Adrenal gland (tissue), 12 donors: Measurements from ENCODE around the gene AKAP1. TPM values are rescaled to one million over a fixed set of nuclear protein-coding genes. Genes with fewer than 3 reads are reported as not detected.

ENCODE experiments used
- DNase-seq, 7 donors: peaks; one replicate each; pipeline ENCODE4 v3.0.0-alpha.2; 2019 to 2020
- H3K27ac ChIP-seq, 5 donors: fragments of 200-600 bp; sonication (generic) in 4 of 5; 1 replicate in 3 of 5; 2 replicates in 2 of 5; pipeline versions ENCODE4 v1.5.1 to v1.8.0; 2016 to 2020; ENCODE audit warnings: mild to moderate bottlenecking in 1 of 5
- H3K27me3 ChIP-seq: fragments of 200-600 bp; 2 replicates; pipeline ENCODE4 v1.8.0; 2021
- H3K36me3 ChIP-seq, 2 donors: fragments of 200-600 bp; replicated peaks in 1 of 2; 1 replicate in 1 of 2; 2 replicates in 1 of 2; pipeline versions ENCODE4 v1.5.1 to v1.8.0; 2018 to 2022
- H3K4me1 ChIP-seq, 2 donors: fragments of 200-600 bp; replicated peaks in 1 of 2; 1 replicate in 1 of 2; 2 replicates in 1 of 2; pipeline versions ENCODE4 v1.5.1 to v1.8.0; 2018 to 2021
- H3K4me3 ChIP-seq, 4 donors: fragments of 200-600 bp; sonication (generic) in 3 of 4; one replicate each; pipeline ENCODE4 v1.5.1; 2016 to 2018
- H3K9me3 ChIP-seq, 3 donors: fragments of 200-600 bp; sonication (generic) in 1 of 3; replicated peaks in 1 of 3; 1 replicate in 2 of 3; 2 replicates in 1 of 3; pipeline versions ENCODE4 v1.5.1 to v1.8.0; 2016 to 2021
- POLR2A ChIP-seq, 2 donors: fragments of 450-650 bp; IDR thresholded peaks; one replicate each; pipeline ENCODE4 v1.6.1; 2017; ENCODE audit warnings: antibody characterized with exemption in 2 of 2, mild to moderate bottlenecking in 2 of 2, moderate library complexity in 1 of 2
- WGBS, 4 donors: extraction: QIAGEN DNeasy Blood & Tissue Kit in 2 of 4; methylation state at CpG; one replicate each; pipeline versions ENCODE4 v1.1.5 to v1.1.7; 2013 to 2017; 5-methylcytosine and 5-hydroxymethylcytosine counted together
- intact Hi-C, 2 donors: fragments of 100-400 bp; cut with DNase I; formaldehyde crosslinking; loops; one replicate each; pipeline versions ENCODE4 v1.14.1 to v1.15.0; 2022 to 2023
- polyA plus RNA-seq, 3 donors: library from polyadenylated mRNA; stranded (reverse); fragments of 200-250 nt in 2 of 3; fragments of 350-450 nt in 1 of 3; fragmentation: Illumina TruSeq in 1 of 3; extraction: RNeasy Lipid Tissue Mini Kit (QIAGEN cat#74804) in 1 of 3; gene quantifications; one replicate each; pipeline ENCODE4 v1.2.3, GENCODE V29; 2013 to 2014
- total RNA-seq, 9 donors: library from RNA; depleted of rRNA in 4 of 9; stranded (reverse); fragments of >200 nt in 4 of 9; fragments of 120-200 nt in 1 of 9; fragmentation: NEBNext Ultra II Directional in 1 of 9; extraction: Animal tissue kit (Norgen Biotek cat#: 25700) in 1 of 9; gene quantifications; one replicate each; pipeline versions ENCODE4 v1.1.0 to v1.2.4, GENCODE V29; 2013 to 2023
- TF ChIP-seq, protein P1 (sequence below), 6 experiments: fragments of 450-650 bp in 4 of 6; fragments of 200-600 bp in 2 of 6; sonication (generic) in 1 of 6; IDR thresholded peaks; 1 replicate in 5 of 6; 2 replicates in 1 of 6; pipeline versions ENCODE4 v1.5.1 to v1.8.0; 2016 to 2021; ENCODE audit warnings: antibody characterized with exemption in 6 of 6, mild to moderate bottlenecking in 2 of 6, moderate library complexity in 1 of 6
- donor health status: healthy with polysubstance abuse.
- donor health status: Bipolar disorder and iron deficiency.
- donor health status: DM: yes; HTN: yes; CAD: no.
- donor health status: DM: no; HTN: no; CAD: no.
- donor health status: DM: no; HTN: no; CAD: no.
- donor health status: DM: yes; HTN: yes; CAD: no.

Gene AKAP1
- total and polyA plus RNA-seq, 12 donors, result 14.0 to 259 (median 29.4) TPM

DNA sequence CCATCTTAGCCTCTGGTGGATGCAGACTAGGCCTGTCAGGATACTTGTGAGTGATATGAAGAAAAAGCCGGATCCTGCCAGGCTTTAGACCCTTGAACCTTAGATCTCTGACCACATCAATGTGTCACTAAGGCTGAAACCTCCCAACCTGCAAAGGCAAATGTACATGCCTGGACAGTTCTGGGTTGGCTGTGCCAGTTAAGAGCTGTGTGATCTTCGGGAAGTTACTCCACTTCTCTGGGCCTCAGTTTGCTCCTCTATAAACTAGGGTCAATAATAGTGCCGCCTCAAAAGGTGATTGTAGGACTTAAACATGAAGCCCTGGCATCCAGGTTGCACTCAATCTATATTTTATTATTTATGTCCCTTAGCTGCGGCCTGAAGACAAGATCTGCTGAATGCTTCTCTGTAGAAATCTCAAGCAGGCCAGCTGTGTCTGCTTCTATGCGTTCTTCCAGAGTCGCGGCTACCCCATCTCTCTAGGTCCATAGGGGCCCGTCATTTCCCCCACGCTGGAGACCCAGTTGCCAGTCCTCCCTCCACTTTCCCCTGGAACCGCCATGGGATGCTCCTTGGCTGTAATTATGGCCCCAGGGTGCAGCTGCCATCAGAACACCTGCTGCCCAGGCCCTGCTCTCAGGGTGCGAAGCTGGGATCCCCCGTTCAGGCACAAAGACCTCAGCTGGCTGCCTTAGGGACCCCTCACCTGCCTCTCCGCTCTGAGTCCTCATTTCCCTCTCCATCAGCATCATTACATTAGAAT lies 50.2 kb downstream of the AKAP1 start:
- WGBS, 4 donors, result 89 to 95% (median 90%) methylated on average over 13 of the region's 13 CpGs
- no peak for DNase-seq
- intact Hi-C loops, result loop anchor here in 1 of 2 donors (10.0 kb wide), 1 partner anchor 690 kb away; no protein-coding TSS in a partner anchor
- Histone ChIP-seq H3K27me3 (no peaks in the 10 kb centered on the region), H3K4me1 (no peaks in the 10 kb centered on the region), H3K9me3 (no peaks in the 10 kb centered on the region), H3K36me3 (no peaks in the 10 kb centered on the region), H3K4me3 (no peak overlapping the region), H3K27ac (no peak overlapping the region)
- no peak for TF ChIP-seq POLR2A (IDR thresholded peaks at IDR 0.05)
- TF ChIP-seq, protein P1, sequence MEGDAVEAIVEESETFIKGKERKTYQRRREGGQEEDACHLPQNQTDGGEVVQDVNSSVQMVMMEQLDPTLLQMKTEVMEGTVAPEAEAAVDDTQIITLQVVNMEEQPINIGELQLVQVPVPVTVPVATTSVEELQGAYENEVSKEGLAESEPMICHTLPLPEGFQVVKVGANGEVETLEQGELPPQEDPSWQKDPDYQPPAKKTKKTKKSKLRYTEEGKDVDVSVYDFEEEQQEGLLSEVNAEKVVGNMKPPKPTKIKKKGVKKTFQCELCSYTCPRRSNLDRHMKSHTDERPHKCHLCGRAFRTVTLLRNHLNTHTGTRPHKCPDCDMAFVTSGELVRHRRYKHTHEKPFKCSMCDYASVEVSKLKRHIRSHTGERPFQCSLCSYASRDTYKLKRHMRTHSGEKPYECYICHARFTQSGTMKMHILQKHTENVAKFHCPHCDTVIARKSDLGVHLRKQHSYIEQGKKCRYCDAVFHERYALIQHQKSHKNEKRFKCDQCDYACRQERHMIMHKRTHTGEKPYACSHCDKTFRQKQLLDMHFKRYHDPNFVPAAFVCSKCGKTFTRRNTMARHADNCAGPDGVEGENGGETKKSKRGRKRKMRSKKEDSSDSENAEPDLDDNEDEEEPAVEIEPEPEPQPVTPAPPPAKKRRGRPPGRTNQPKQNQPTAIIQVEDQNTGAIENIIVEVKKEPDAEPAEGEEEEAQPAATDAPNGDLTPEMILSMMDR (IDR thresholded peaks at IDR 0.05), result no peak

DNA sequence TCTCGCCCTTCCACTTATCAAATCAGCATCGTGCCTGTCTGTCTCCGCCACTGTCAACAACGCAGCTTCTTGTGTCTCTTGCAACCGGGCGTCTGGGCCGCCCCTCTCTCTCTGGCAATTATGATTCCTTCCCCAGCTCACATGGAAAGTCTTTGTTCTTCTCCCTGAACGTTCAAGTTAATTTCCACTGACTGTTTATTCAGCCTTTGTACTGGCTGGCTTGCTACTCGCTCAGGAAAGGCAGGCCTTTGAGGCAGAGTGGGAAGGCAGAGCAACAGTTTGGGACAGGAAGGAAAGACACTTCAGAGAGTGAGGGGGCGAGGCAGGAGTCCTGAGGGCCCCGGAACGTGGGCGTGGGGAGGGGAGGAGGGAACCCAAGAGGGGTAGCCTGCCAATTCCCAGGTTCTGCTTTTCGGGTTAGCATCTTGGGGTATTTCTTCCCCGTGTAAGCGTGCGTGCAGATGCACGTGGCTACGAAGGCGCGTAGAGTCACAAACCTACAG lies 50.8 kb downstream of the AKAP1 start:
- intact Hi-C loops, result loop anchor here in 1 of 2 donors (10.0 kb wide), 1 partner anchor 689 kb away; no protein-coding TSS in a partner anchor
- Histone ChIP-seq H3K27ac (no peak overlapping the region), H3K4me1 (no peaks in the 10 kb centered on the region), H3K4me3 (no peak overlapping the region), H3K36me3 (no peaks in the 10 kb centered on the region), H3K27me3 (no peaks in the 10 kb centered on the region), H3K9me3 (no peaks in the 10 kb centered on the region)
- TF ChIP-seq POLR2A (IDR thresholded peaks at IDR 0.05), result no peak
- TF ChIP-seq, protein P1 (IDR thresholded peaks at IDR 0.05), result no peak
- no peak for DNase-seq
- 66 to 72% (median 67%) methylated on average over 21 of the region's 21 CpGs for WGBS, 4 donors

DNA sequence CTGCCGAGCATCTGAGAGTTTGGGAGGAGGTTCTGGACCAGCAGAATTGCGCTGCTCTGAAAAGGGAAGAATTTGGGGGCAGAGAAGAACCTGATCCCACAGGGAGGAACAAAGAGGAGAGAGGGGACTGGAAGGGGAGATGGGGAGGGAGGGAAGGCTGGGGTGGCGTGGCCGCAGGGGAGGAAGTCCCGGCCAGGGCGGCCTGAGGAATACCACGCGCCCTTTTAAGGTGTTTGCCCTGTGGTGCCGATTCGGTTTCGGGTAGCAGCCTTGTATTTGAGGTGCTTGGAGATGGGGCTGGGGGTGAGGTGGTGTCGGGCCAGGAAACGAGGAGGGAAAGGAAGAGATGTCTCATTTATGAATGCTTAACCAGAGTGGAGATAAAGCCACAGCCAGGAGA lies 51.3 kb downstream of the AKAP1 start:
- intact Hi-C loops, result loop anchor here in 1 of 2 donors (10.0 kb wide), 1 partner anchor 688 kb away; no protein-coding TSS in a partner anchor
- Histone ChIP-seq H3K27ac (no peak overlapping the region), H3K36me3 (no peaks in the 10 kb centered on the region), H3K9me3 (no peaks in the 10 kb centered on the region), H3K27me3 (no peaks in the 10 kb centered on the region), H3K4me1 (no peaks in the 10 kb centered on the region), H3K4me3 (no peak overlapping the region)
- WGBS, 4 donors, result 68 to 87% (median 81%) methylated on average over 13 of the region's 13 CpGs
- TF ChIP-seq, protein P1 (IDR thresholded peaks at IDR 0.05), result no peak
- no peak for TF ChIP-seq POLR2A (IDR thresholded peaks at IDR 0.05)
- no peak for DNase-seq

DNA sequence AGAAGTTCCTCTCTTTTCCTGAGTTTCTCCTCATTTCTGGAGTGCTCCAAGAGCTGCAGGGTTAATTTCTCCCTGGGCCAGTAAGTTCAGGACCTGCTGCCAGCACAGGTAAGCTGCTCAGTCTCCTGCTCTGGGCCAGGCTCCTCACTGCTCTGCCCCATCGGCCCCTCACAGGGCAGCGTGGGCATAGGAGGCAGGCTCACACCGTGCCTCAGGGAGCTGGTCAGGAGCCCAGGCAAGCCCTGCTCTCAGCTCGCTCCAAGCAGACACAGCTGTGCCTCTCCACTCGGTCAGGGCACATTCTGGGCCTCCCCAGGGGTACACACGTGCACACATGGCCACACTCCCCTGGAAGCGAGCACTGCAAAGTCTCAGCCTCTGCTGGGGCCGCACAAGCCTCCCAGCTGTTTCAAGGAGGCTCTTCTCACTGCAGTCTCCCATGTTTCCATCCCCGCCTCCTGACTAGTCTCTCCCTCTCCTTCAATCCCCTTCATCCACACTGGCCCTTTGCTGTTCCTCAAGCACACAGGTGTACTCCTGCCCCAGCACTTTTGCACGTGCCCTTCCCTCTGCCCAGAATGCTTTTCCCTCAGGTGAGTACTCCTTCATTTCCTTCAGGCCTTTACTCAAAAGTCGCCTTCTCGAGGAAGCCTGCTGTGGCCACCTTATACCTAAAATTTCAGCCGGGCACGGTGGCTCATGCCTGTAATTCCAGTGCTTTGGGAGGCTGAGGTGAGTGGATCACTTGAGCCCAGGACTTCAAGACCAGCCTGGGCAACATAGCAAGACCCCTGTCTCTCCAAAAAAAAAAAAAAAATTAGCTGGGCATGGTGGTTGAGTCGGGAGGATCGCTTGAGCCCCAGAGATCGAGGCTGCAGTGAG lies 53.2 kb downstream of the AKAP1 start:
- no peaks in the 10 kb centered on the region for H3K9me3 ChIP-seq
- no peaks in the 10 kb centered on the region for H3K4me1 ChIP-seq
- WGBS, 4 donors, result 88 to 97% (median 93%) methylated on average over 13 to 17 of the region's 17 CpGs
- H3K36me3 ChIP-seq, result no peaks in the 10 kb centered on the region
- TF ChIP-seq, protein P1 (IDR thresholded peaks at IDR 0.05), result no peak
- no peak for TF ChIP-seq POLR2A (IDR thresholded peaks at IDR 0.05)
- no peaks in the 10 kb centered on the region for H3K27me3 ChIP-seq
- intact Hi-C loops, result loop anchor here in 1 of 2 donors (10.0 kb wide), 1 partner anchor 687 kb away; no protein-coding TSS in a partner anchor
- no peak for DNase-seq
- no peak overlapping the region for H3K27ac ChIP-seq
- H3K4me3 ChIP-seq, result no peak overlapping the region
